Measurements from ENCODE around the gene C2CD5. TPM values are rescaled to one million over a fixed set of nuclear protein-coding genes. Genes with fewer than 3 reads are reported as not detected.

Gene C2CD5
- total RNA-seq, 2 donors from 2014 or later: 26.6 to 37.6 TPM

DNA sequence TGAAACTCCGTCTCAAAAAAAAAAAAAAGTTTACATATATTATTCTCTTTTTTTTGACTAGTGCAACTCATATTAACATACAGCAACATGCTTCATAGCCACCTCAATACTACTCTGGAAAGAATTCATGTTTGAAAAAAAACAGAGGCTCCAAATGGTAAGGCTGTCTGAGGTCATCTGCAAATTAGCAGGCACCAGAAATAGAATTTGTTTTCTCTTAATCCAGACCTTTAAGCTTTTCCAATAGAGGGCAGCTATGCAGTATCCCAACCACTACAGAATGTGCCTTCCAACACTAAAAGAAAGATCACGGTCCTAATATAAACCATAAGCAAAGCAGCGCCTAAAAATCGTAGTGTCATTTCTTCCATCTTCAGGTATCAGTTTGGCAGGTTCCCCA lies 12.0 kb downstream of the C2CD5 start:
- DNase-seq (ENCODE audit: low spot score): no peak
- TF ChIP-seq, protein P1, sequence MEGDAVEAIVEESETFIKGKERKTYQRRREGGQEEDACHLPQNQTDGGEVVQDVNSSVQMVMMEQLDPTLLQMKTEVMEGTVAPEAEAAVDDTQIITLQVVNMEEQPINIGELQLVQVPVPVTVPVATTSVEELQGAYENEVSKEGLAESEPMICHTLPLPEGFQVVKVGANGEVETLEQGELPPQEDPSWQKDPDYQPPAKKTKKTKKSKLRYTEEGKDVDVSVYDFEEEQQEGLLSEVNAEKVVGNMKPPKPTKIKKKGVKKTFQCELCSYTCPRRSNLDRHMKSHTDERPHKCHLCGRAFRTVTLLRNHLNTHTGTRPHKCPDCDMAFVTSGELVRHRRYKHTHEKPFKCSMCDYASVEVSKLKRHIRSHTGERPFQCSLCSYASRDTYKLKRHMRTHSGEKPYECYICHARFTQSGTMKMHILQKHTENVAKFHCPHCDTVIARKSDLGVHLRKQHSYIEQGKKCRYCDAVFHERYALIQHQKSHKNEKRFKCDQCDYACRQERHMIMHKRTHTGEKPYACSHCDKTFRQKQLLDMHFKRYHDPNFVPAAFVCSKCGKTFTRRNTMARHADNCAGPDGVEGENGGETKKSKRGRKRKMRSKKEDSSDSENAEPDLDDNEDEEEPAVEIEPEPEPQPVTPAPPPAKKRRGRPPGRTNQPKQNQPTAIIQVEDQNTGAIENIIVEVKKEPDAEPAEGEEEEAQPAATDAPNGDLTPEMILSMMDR (IDR thresholded peaks at IDR 0.05): no peak
- no peak for TF ChIP-seq POLR2AphosphoS5 (IDR thresholded peaks at IDR 0.05)
- no peak for TF ChIP-seq POLR2A (IDR thresholded peaks at IDR 0.05)
- Histone ChIP-seq H3K27ac (no peak overlapping the region), H3K4me1 (replicated peaks) (no peaks in the 10 kb centered on the region), H3K36me3 (no peaks in the 10 kb centered on the region), H3K9me3 (no peaks in the 10 kb centered on the region), H3K4me3 (no peak overlapping the region), H3K27me3 (replicated peaks; ENCODE audit: insufficient read depth) (no peaks in the 10 kb centered on the region)
- intact Hi-C loops (cut with DNase I): no loop called here
- WGBS: 97% methylated on average over 4 of the region's 4 CpGs

DNA sequence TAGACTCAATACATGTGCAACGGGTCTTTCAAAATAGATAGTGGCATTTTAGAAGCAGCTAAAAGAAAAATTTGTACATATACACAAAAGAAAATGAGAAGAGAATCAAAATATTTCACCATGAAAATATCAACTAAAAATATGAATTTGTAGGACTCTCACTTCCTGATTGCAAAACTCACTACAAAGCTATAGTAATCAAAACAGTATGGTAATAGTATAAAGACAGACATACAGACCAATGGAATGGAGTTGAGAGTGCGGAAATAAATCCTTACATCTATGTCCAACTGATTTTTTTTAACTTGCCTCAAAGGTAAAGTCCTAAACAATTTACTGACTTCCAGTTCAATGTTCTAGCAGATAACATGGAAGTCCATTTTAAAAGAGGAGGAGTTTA lies 13.1 kb downstream of the C2CD5 start:
- intact Hi-C loops (cut with DNase I): no loop called here
- no peaks in the 10 kb centered on the region for H3K27me3 ChIP-seq (replicated peaks; ENCODE audit: insufficient read depth)
- TF ChIP-seq, protein P1 (IDR thresholded peaks at IDR 0.05): no peak
- TF ChIP-seq POLR2AphosphoS5 (IDR thresholded peaks at IDR 0.05) (no peak), POLR2A (IDR thresholded peaks at IDR 0.05) (no peak)
- H3K36me3 ChIP-seq: no peaks in the 10 kb centered on the region
- no peak for DNase-seq (ENCODE audit: low spot score)
- H3K27ac ChIP-seq: no peak overlapping the region
- H3K9me3 ChIP-seq: no peaks in the 10 kb centered on the region
- WGBS: 100% methylated on average over 2 of the region's 2 CpGs
- H3K4me3 ChIP-seq: no peak overlapping the region
- H3K4me1 ChIP-seq (replicated peaks): no peaks in the 10 kb centered on the region

DNA sequence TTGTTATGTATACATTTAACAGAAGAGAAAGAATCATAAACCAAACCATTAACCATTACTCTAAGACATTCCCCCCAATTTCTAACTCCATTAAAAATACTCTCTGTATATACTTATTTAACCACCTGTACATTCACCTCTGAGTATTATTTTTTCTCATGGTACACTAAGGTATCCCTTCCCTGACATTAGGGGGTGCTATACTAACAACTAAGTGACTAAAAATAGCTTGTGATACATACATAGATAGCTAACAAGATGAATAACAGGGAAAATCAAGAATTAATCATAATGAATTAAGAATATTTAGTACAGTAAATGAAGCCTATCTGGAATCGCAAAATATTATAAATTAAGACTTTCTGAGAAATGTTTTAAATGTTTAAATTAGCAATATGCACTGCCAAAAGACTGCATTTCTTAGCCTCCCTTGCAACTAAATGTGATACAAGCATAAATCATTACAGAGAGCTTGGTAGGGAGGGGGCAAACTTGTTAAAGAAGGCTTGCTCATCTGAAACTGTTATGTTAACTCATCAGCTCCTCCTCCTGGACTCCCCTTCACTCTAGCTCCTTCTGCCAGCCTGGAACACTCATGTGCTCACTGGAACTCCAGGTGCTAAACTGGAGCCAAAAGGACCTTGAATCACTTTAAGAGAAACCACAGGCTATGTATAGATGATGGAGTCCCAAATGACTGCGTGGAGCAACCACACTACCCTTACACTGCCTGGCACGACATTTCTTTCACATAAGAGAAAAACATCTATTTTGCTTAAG lies 14.9 kb downstream of the C2CD5 start:
- Histone ChIP-seq H3K27me3 (replicated peaks; ENCODE audit: insufficient read depth) (no peaks in the 10 kb centered on the region), H3K4me3 (no peak overlapping the region), H3K27ac (no peak overlapping the region), H3K4me1 (replicated peaks) (no peaks in the 10 kb centered on the region), H3K36me3 (no peaks in the 10 kb centered on the region), H3K9me3 (no peaks in the 10 kb centered on the region)
- intact Hi-C loops (cut with DNase I): loop anchor here (5.0 kb wide), 1 partner anchor 103 kb away; no protein-coding TSS in a partner anchor
- TF ChIP-seq, protein P1 (IDR thresholded peaks at IDR 0.05): peak in 3 of 4 experiments; percentile 36 to 51 (median 40)
- TF ChIP-seq POLR2A (IDR thresholded peaks at IDR 0.05): no peak
- WGBS: 96% methylated on average over 3 of the region's 3 CpGs
- no peak for DNase-seq (ENCODE audit: low spot score)

DNA sequence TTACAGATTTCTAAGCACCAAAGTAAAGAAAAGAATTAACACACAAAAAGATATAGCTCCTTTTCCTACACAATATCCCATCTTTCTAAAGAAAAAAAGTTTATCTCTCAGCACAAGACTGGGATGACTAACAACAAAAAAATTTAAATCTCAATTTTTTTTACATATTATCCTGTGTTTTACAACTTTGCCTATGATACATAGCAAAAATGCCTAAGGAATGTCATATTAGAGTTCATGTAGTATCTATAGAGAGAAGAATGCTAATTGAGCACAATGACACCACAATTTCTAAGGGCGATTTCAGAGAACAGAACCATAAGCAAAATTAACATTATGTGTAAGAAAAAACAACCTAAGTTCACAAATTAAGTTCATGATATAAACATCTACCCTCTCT lies 16.3 kb downstream of the C2CD5 start:
- Histone ChIP-seq H3K9me3 (no peaks in the 10 kb centered on the region), H3K4me3 (no peak overlapping the region), H3K4me1 (replicated peaks) (no peaks in the 10 kb centered on the region), H3K27ac (no peak overlapping the region), H3K27me3 (replicated peaks; ENCODE audit: insufficient read depth) (no peaks in the 10 kb centered on the region), H3K36me3 (no peaks in the 10 kb centered on the region)
- TF ChIP-seq POLR2AphosphoS5 (IDR thresholded peaks at IDR 0.05) (no peak), POLR2A (IDR thresholded peaks at IDR 0.05) (no peak)
- TF ChIP-seq, protein P1 (IDR thresholded peaks at IDR 0.05): no peak
- DNase-seq (ENCODE audit: low spot score): no peak
- WGBS: 91% methylated on average over 1 of the region's 1 CpG
- intact Hi-C loops (cut with DNase I): loop anchor here (5.0 kb wide), 1 partner anchor 104 kb away; no protein-coding TSS in a partner anchor

DNA sequence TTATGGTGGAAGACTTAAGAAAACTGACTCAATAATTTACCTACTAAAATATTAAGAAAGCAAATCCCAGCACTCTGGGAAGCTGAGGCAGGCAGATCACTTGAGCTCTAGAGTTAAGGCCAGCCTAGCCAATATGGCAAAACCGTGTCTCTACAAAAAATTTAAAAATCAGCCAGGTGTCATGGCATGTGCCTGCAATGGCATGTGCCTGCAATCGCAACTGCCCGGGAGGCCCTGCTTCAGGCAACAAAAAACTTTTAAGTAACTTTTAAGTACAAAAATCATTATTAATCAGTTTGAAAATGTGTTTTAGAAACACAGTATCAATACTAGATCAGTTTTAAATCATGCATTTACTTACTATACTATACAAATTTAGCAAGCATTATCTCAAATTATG lies 17.5 kb downstream of the C2CD5 start:
- 86% methylated on average over 3 of the region's 3 CpGs for WGBS
- H3K4me3 ChIP-seq: no peak overlapping the region
- no peaks in the 10 kb centered on the region for H3K9me3 ChIP-seq
- intact Hi-C loops (cut with DNase I): loop anchor here (5.0 kb wide), 1 partner anchor 105 kb away; no protein-coding TSS in a partner anchor
- H3K27ac ChIP-seq: no peak overlapping the region
- H3K27me3 ChIP-seq (replicated peaks; ENCODE audit: insufficient read depth): no peaks in the 10 kb centered on the region
- no peaks in the 10 kb centered on the region for H3K36me3 ChIP-seq
- H3K4me1 ChIP-seq (replicated peaks): no peaks in the 10 kb centered on the region
- DNase-seq (ENCODE audit: low spot score): no peak
- no peak for TF ChIP-seq POLR2AphosphoS5 (IDR thresholded peaks at IDR 0.05)
- no peak for TF ChIP-seq POLR2A (IDR thresholded peaks at IDR 0.05)
- TF ChIP-seq, protein P1 (IDR thresholded peaks at IDR 0.05): no peak

Data from prostate gland (tissue), 2 donors.